CD14-positive monocyte (primary cell): ENCODE measurements around the gene MUC20. TPM values are rescaled to one million over a fixed set of nuclear protein-coding genes. Genes with fewer than 3 reads are reported as not detected.

Source experiments
- DNase-seq, 3 donors: peaks; one replicate each; pipeline ENCODE4 v3.0.0-alpha.2; 2011 to 2022
- H2AFZ ChIP-seq: 2 replicates; pipeline ENCODE4 v1.6.0; 2012; ENCODE audit warnings: mild to moderate bottlenecking, low read depth, low read length, inconsistent platforms; ENCODE audit not compliant: insufficient read depth, poor library complexity, severe bottlenecking
- H3K27ac ChIP-seq, 2 donors: 1 replicate in 1 of 2; 2 replicates in 1 of 2; pipeline ENCODE4 v1.5.1; 2012 to 2013; ENCODE audit warnings: low read length in 2 of 2, control low read depth in 1 of 2, inconsistent platforms in 1 of 2, low read depth in 1 of 2, mild to moderate bottlenecking in 1 of 2
- H3K27me3 ChIP-seq, 2 donors: one replicate each; pipeline versions ENCODE4 v1.6.0 to v1.6.1; 2011 to 2013; ENCODE audit warnings: low read length in 2 of 2; ENCODE audit not compliant: control insufficient read depth in 2 of 2, insufficient read depth in 2 of 2
- H3K36me3 ChIP-seq, 2 donors: replicated peaks in 1 of 2; 1 replicate in 1 of 2; 2 replicates in 1 of 2; pipeline versions ENCODE4 v1.5.1 to v1.6.1; 2012 to 2013; ENCODE audit warnings: low read length in 2 of 2, control low read depth in 1 of 2, inconsistent platforms in 1 of 2, mild to moderate bottlenecking in 1 of 2; ENCODE audit not compliant: insufficient read depth in 2 of 2, control insufficient read depth in 1 of 2
- H3K4me1 ChIP-seq, 2 donors: 1 replicate in 1 of 2; 2 replicates in 1 of 2; pipeline versions ENCODE4 v1.5.1 to v1.6.1; 2012 to 2013; ENCODE audit warnings: low read length in 2 of 2, control low read depth in 1 of 2, inconsistent platforms in 1 of 2, mild to moderate bottlenecking in 1 of 2, moderate library complexity in 1 of 2; ENCODE audit not compliant: insufficient read depth in 2 of 2, control insufficient read depth in 1 of 2
- H3K4me2 ChIP-seq: replicated peaks from 2 replicates; pipeline ENCODE3; 2012; ENCODE audit warnings: low read length, moderate library complexity, mild to moderate bottlenecking; ENCODE audit not compliant: poor library complexity, severe bottlenecking; ENCODE audit errors: extremely low read depth
- H3K4me3 ChIP-seq, 3 experiments: fragments of 200-600 bp in 1 of 3; sonication (generic) in 1 of 3; replicated peaks in 1 of 3; 1 replicate in 2 of 3; 2 replicates in 1 of 3; pipeline ENCODE4 v1.5.1; 2011 to 2013; ENCODE audit warnings: low read length in 3 of 3, mild to moderate bottlenecking in 3 of 3, control low read depth in 2 of 3, low read depth in 2 of 3, inconsistent platforms in 1 of 3, moderate library complexity in 1 of 3
- H3K79me2 ChIP-seq: 2 replicates; pipeline ENCODE4 v1.6.0; 2012; ENCODE audit warnings: mild to moderate bottlenecking, control low read depth, inconsistent platforms, low read length, moderate library complexity; ENCODE audit not compliant: insufficient read depth
- H3K9ac ChIP-seq: 2 replicates; pipeline ENCODE4 v1.6.0; 2017; ENCODE audit warnings: low read length, mild to moderate bottlenecking; ENCODE audit not compliant: insufficient read depth, poor library complexity, severe bottlenecking
- H3K9me3 ChIP-seq, 2 donors: replicated peaks in 1 of 2; 1 replicate in 1 of 2; 2 replicates in 1 of 2; pipeline versions ENCODE4 v1.5.1 to v1.6.1; 2012 to 2013; ENCODE audit warnings: low read length in 2 of 2, control low read depth in 1 of 2; ENCODE audit not compliant: control insufficient read depth in 1 of 2, insufficient read depth in 1 of 2
- H4K20me1 ChIP-seq: 2 replicates; pipeline ENCODE4 v1.6.0; 2012; ENCODE audit warnings: mild to moderate bottlenecking, low read length, control low read depth, moderate library complexity; ENCODE audit not compliant: insufficient read depth
- H3K27ac Mint-ChIP-seq, 7 donors: one replicate each; pipeline ENCODE4 v1.8.0; 2020; ENCODE audit warnings: mild to moderate bottlenecking in 7 of 7, mixed read lengths in 7 of 7, moderate library complexity in 6 of 7, inconsistent platforms in 2 of 7
- H3K27me3 Mint-ChIP-seq, 3 donors: one replicate each; pipeline ENCODE4 v1.8.0; 2021 to 2022; ENCODE audit warnings: low read depth in 3 of 3, mild to moderate bottlenecking in 3 of 3, mixed read lengths in 3 of 3, moderate library complexity in 3 of 3, inconsistent platforms in 1 of 3
- H3K36me3 Mint-ChIP-seq, 2 donors: one replicate each; pipeline ENCODE4 v1.8.0; 2020; ENCODE audit warnings: mixed read lengths in 2 of 2, inconsistent platforms in 1 of 2, mild to moderate bottlenecking in 1 of 2
- H3K4me1 Mint-ChIP-seq: one replicate; pipeline ENCODE4 v1.8.0; 2020; ENCODE audit warnings: mild to moderate bottlenecking, mixed read lengths
- H3K4me3 Mint-ChIP-seq, 2 donors: one replicate each; pipeline ENCODE4 v1.8.0; 2020; ENCODE audit warnings: mild to moderate bottlenecking in 2 of 2, mixed read lengths in 2 of 2, moderate library complexity in 1 of 2
- H3K9me3 Mint-ChIP-seq, 7 donors: one replicate each; pipeline ENCODE4 v1.8.0; 2020 to 2022; ENCODE audit warnings: mixed read lengths in 7 of 7, mild to moderate bottlenecking in 6 of 7, moderate library complexity in 6 of 7, inconsistent platforms in 2 of 7
- CTCF ChIP-seq: fragments of 200-600 bp; IDR thresholded peaks from one replicate; pipeline ENCODE4 v1.8.0; 2022; ENCODE audit warnings: antibody characterized with exemption, mild to moderate bottlenecking
- WGBS: methylation state at CpG from one replicate; pipeline ENCODE4 v1.1.5; 2013; ENCODE audit warnings: missing lambda C conversion rate; ENCODE audit not compliant: insufficient coverage; 5-methylcytosine and 5-hydroxymethylcytosine counted together
- intact Hi-C, 2 donors: fragments of 100-400 bp; cut with micrococcal nuclease; formaldehyde crosslinking; loops; one replicate each; pipeline versions ENCODE4 v1.15.0 to v1.15.1; 2023
- polyA plus RNA-seq, 3 donors: library from polyadenylated mRNA; depleted of rRNA in 1 of 3; unstranded in 2 of 3; stranded (reverse) in 1 of 3; fragments of 300-500 nt in 2 of 3; fragments of >200 nt in 1 of 3; fragmentation: Illumina TruSeq in 2 of 3; gene quantifications; 1 replicate in 2 of 3; 2 replicates in 1 of 3; pipeline ENCODE4 v1.2.3, GENCODE V29; 2012 to 2021

The MUC20 gene
- polyA plus RNA-seq, 3 donors = 5.4 TPM; not detected in 2

DNA sequence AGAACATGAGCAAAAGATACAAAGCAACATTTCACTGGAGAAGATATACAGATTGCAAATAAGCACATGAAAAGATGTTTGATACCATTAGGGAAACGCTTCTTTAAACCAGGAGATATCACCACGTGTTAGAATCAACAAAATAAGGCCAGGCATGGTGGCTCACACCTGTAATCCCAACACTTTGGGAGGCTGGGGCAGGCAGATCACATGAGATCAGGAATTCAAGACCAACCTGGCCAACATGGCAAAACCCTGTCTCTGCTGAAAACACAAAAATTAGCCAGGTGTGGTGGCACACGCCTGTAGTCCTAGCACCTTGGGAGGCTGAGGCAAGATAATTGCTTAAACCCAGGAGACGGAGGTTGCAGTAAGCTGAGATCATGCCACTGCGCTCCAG is 20.5 kb upstream of the MUC20 start:
- no peak overlapping the region for H3K4me3 ChIP-seq
- peaks cover 0 to 2% (median 0%) of the 10 kb centered on the region in 7 donors for H3K9me3 Mint-ChIP-seq
- no peaks in the 10 kb centered on the region for H4K20me1 ChIP-seq
- H3K36me3 ChIP-seq = peaks cover 10 to 28% of the 10 kb centered on the region in 2 donors
- no peak for TF ChIP-seq CTCF
- no peaks in the 10 kb centered on the region for H3K79me2 ChIP-seq
- peaks cover 2% of the 10 kb centered on the region for H3K4me1 Mint-ChIP-seq
- no peak overlapping the region for H2AFZ ChIP-seq
- no peaks in the 10 kb centered on the region for H3K9me3 ChIP-seq
- no peak overlapping the region for H3K4me2 ChIP-seq
- no peaks in the 10 kb centered on the region for H3K27me3 ChIP-seq
- intact Hi-C loops = no loop called here
- WGBS = 93% methylated on average over 3 of the region's 5 CpGs
- H3K27ac ChIP-seq = no peak overlapping the region
- H3K36me3 Mint-ChIP-seq = peaks cover 23 to 33% of the 10 kb centered on the region in 2 donors
- DNase-seq = no peak
- peaks cover 0 to 2% (median 0%) of the 10 kb centered on the region in 3 donors for H3K27me3 Mint-ChIP-seq
- H3K4me3 Mint-ChIP-seq = no peak overlapping the region
- H3K27ac Mint-ChIP-seq = no peak overlapping the region
- no peaks in the 10 kb centered on the region for H3K4me1 ChIP-seq
- no peak overlapping the region for H3K9ac ChIP-seq

- Histone ChIP-seq H3K9ac (no peak overlapping the region), H3K79me2 (no peaks in the 10 kb centered on the region), H3K4me1 (no peaks in the 10 kb centered on the region), H2AFZ (no peak overlapping the region), H3K4me3 (no peak overlapping the region), H3K27me3 (no peaks in the 10 kb centered on the region), H4K20me1 (no peaks in the 10 kb centered on the region), H3K9me3 (no peaks in the 10 kb centered on the region), H3K36me3 (peaks cover 10 to 25% of the 10 kb centered on the region in 2 donors), H3K4me2 (no peak overlapping the region), H3K27ac (no peak overlapping the region)
- Mint-ChIP-seq H3K27me3 (peaks cover 0 to 2% (median 2%) of the 10 kb centered on the region in 3 donors), H3K9me3 (peaks cover 0 to 2% (median 0%) of the 10 kb centered on the region in 7 donors), H3K4me1 (peaks cover 2% of the 10 kb centered on the region), H3K36me3 (peaks cover 18 to 26% of the 10 kb centered on the region in 2 donors), H3K4me3 (no peak overlapping the region), H3K27ac (peak overlapping the region in 1 of 7 donors; percentile 33)
- intact Hi-C loops = no loop called here
- no peak for TF ChIP-seq CTCF
- WGBS = 93% methylated on average over 7 of the region's 9 CpGs
- no peak for DNase-seq
These were observed 19.5 kb upstream of the MUC20 start for GRCh38 chr3:195701042-195701915.
